AG04450 (cell line): ENCODE results near the gene CSTPP1. TPM values are rescaled to one million over a fixed set of nuclear protein-coding genes. Genes with fewer than 3 reads are reported as not detected.

ENCODE experiments used
- CTCF ChIA-PET: fragments of 300-600, 350-600 bp; formaldehyde crosslinking; extraction: SDS; loops from one replicate; lab custom pipeline; 2022; ENCODE audit warnings: antibody characterized with exemption, inconsistent platforms; lab: Charles Lee
- POLR2A ChIA-PET: fragments of 350-600 bp; formaldehyde crosslinking; extraction: SDS; loops from one replicate; lab custom pipeline; 2021; ENCODE audit warnings: antibody characterized with exemption, inconsistent platforms; lab: Yijun Ruan, JAX
- DNase-seq: peaks from one replicate; pipeline ENCODE4 v3.0.0-alpha.2; 2011; ENCODE audit warnings: low read depth, low spot score
- H3K27ac ChIP-seq: one replicate; pipeline ENCODE4 v1.5.1; 2012; ENCODE audit warnings: low read depth, low read length, control low read depth
- H3K27me3 ChIP-seq: one replicate; pipeline ENCODE4 v1.6.0; 2012; ENCODE audit warnings: low read length; ENCODE audit not compliant: control insufficient read depth, insufficient read depth
- H3K4me3 ChIP-seq: 2 replicates; pipeline ENCODE4 v1.5.1; 2011; ENCODE audit warnings: mild to moderate bottlenecking, low read depth, low read length, control low read depth
- H3K9me3 ChIP-seq: 2 replicates; pipeline ENCODE4 v1.5.1; 2012; ENCODE audit warnings: low read length; ENCODE audit not compliant: control insufficient read depth, insufficient read depth
- polyA plus RNA-seq: library from polyadenylated mRNA; depleted of rRNA; stranded (reverse); fragments of >200 nt; gene quantifications from 2 replicates; pipeline ENCODE4 v1.2.3, GENCODE V29; 2011
- TF ChIP-seq, protein P1 (sequence below): IDR thresholded peaks from 2 replicates; pipeline ENCODE4 v1.5.1; 2011; ENCODE audit warnings: low read depth, low read length, control low read depth, inconsistent platforms

CSTPP1 gene
- polyA plus RNA-seq, 1 experiment, result 30.2 TPM

DNA sequence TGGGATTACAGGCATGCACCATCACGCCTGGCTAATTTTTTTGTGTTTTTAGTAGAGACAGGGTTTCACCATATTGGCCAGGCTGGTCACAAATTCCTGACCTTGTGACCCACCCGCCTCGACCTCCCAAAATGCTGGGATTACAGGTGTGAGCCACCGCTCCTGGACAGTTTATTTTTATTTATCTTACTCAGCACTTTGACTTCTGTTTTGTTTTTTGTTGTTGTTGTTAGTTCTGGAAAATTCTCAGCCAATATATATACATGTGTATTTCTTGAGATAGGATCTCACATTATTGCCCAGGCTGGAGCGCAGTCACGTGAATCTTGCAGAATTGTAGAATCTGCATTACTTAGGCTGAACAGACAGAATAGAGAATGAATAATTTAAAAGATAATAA lies 107.6 kb downstream of the CSTPP1 start:
- CTCF ChIA-PET, result no interaction called here
- Histone ChIP-seq H3K4me3 (no peak overlapping the region), H3K27ac (no peak overlapping the region), H3K27me3 (no peaks in the 10 kb centered on the region), H3K9me3 (no peaks in the 10 kb centered on the region; the same call in 1 of the 2 replicates)
- TF ChIP-seq, protein P1, sequence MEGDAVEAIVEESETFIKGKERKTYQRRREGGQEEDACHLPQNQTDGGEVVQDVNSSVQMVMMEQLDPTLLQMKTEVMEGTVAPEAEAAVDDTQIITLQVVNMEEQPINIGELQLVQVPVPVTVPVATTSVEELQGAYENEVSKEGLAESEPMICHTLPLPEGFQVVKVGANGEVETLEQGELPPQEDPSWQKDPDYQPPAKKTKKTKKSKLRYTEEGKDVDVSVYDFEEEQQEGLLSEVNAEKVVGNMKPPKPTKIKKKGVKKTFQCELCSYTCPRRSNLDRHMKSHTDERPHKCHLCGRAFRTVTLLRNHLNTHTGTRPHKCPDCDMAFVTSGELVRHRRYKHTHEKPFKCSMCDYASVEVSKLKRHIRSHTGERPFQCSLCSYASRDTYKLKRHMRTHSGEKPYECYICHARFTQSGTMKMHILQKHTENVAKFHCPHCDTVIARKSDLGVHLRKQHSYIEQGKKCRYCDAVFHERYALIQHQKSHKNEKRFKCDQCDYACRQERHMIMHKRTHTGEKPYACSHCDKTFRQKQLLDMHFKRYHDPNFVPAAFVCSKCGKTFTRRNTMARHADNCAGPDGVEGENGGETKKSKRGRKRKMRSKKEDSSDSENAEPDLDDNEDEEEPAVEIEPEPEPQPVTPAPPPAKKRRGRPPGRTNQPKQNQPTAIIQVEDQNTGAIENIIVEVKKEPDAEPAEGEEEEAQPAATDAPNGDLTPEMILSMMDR, result no peak
- POLR2A ChIA-PET, result no interaction called here
- DNase-seq, result no peak

DNA sequence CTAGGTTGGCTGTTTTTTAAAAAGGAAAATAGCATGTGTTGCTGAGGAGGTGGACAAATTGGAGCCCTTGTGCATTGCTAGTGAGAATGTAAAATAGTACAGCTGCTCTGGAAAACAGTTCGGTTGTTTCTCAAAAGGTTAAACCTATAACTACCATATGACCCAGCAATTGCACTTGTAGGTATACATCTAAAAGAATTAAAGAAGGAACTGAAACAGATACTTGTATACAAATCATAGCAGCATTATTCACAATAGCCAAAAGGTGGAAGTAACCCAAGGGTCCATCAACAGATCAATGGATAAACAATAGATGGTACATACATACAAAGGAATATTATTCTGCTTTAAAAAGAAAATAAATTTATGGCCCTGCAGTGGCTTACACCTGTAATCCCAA lies 111.4 kb downstream of the CSTPP1 start:
- Histone ChIP-seq H3K4me3 (no peak overlapping the region), H3K27ac (no peak overlapping the region), H3K27me3 (no peaks in the 10 kb centered on the region), H3K9me3 (no peaks in the 10 kb centered on the region)
- no peak for DNase-seq
- ChIA-PET POLR2A (no interaction called here), CTCF (interaction anchor here (0.6 kb wide), 1 partner anchor 136 kb away, joined by 7 read pairs; no protein-coding TSS in a partner anchor)
- TF ChIP-seq, protein P1, result no peak

DNA sequence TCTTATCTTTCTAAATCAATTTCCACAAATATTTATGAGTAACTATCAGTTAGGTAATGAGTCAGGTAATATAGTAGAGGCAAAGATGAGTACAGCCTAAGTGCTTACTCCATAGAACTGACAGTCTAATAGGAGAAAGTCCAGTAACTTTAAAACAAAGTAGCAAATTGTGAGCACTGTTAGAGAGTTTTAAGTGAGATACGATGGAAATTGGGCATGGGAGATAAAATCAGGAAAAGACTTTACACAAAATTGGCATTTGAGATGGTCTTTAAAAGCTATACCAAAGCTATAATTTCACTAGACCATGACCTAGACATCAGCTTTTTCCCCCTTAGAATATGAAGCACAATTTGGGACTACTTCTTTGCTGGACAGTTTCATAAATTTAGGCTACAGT lies 113.7 kb downstream of the CSTPP1 start:
- ChIA-PET POLR2A (no interaction called here), CTCF (no interaction called here)
- TF ChIP-seq, protein P1, result no peak
- DNase-seq, result no peak
- H3K27ac ChIP-seq, result no peak overlapping the region
- H3K27me3 ChIP-seq, result no peaks in the 10 kb centered on the region
- no peaks in the 10 kb centered on the region for H3K9me3 ChIP-seq
- H3K4me3 ChIP-seq, result no peak overlapping the region

DNA sequence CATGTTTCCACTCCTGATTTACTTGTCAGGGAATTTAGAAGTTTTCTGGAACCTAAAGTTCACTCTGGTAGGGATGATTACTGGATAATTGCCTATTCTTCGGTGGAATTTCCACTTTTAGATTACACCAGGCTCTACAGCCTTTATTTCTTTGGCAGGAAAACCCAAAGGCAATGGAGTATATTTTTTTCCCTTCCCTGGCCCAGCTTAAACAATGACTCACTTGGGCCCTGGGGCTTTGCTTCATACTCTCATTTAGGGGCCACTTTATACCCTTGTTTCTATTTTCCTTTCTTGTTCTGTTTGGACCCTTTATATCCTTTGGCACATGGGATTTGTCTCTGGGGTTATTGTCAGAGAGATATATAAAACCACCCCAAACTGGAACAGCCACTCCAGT lies 114.7 kb downstream of the CSTPP1 start:
- ChIA-PET POLR2A (interaction anchor here (0.7 kb wide), 1 partner anchor 40 kb away, joined by 10 read pairs; no protein-coding TSS in a partner anchor), CTCF (no interaction called here)
- Histone ChIP-seq H3K27me3 (no peaks in the 10 kb centered on the region), H3K9me3 (no peaks in the 10 kb centered on the region), H3K27ac (no peak overlapping the region), H3K4me3 (no peak overlapping the region)
- TF ChIP-seq, protein P1, result no peak
- no peak for DNase-seq

DNA sequence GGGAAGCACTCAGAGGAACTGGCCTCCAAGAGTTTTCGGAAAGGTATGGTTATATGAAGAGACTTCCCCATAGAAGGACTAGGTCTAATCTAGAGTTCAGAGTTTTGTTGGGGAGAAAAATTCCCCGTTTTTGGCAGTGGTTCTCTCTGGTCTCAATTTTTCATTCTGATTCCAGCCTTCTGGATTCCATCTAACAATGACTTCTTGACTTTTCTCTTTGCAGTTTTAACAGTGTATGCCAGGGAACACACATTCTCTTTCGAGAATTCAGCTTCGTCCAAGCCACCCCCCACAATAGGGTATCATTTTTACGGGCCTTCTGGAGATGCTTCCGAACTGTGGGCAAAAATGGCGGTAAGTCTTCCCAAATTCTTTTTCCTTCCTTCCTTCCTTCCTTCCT lies 115.6 kb downstream of the CSTPP1 start:
- TF ChIP-seq, protein P1, result no peak

More for the DNA sequence above, 115.6 kb downstream of the CSTPP1 start:
- ChIA-PET CTCF (no interaction called here), POLR2A (no interaction called here)
- no peaks in the 10 kb centered on the region for H3K9me3 ChIP-seq
- no peaks in the 10 kb centered on the region for H3K27me3 ChIP-seq
- no peak overlapping the region for H3K27ac ChIP-seq
- H3K4me3 ChIP-seq, result no peak overlapping the region
- DNase-seq, result no peak
